ENCODE data around the gene TOP2A.
A peak's percentile ranks its signal among the peaks of the same experiment; 100 is the strongest.
"Not testable (repeated sequence)": the region's sequence is repeated elsewhere in the genome, so short reads cannot be mapped to it uniquely, and the experiment has no call there.

The TOP2A gene

DNA sequence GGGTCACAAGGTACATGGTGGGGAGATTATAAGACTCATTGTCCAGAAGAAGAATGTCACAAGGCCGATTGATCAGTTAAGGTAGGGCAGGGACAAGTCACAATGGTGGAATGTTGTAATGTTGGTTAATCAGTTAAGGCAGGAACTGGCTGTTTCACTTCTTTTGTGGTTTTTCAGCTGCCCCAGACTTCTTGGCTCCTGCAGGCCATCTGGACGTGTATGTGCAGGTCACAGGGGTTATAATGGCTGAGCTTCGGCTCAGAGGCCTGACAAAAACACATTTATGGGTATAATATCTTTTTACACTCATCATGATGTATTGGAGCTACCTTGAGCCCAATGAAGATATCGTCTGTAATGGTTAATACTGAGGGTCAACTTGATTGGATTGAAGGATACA, 45.1 kb downstream of the TOP2A start:
- not testable (repeated sequence) for DNase-seq

DNA sequence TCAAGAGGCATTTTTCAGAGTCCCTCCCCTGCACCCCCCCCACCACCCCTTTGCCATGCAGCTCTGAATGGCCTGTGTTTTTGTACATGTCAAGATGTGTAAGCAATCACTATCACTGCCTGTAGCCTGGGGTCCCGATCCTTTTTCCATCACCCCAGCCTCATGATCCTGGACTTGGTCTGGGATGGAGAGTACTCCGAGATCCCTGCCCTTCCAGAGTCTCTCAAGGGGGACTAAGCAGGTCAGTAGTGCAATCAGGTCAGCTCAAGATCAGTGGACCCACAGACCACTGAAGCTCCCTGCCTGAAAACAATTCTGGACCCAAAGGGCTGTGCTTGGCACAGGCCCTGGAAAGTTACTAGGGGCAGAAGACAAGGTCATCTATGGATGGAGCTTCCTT, 45.7 kb downstream of the TOP2A start:
- no peak for DNase-seq

DNA sequence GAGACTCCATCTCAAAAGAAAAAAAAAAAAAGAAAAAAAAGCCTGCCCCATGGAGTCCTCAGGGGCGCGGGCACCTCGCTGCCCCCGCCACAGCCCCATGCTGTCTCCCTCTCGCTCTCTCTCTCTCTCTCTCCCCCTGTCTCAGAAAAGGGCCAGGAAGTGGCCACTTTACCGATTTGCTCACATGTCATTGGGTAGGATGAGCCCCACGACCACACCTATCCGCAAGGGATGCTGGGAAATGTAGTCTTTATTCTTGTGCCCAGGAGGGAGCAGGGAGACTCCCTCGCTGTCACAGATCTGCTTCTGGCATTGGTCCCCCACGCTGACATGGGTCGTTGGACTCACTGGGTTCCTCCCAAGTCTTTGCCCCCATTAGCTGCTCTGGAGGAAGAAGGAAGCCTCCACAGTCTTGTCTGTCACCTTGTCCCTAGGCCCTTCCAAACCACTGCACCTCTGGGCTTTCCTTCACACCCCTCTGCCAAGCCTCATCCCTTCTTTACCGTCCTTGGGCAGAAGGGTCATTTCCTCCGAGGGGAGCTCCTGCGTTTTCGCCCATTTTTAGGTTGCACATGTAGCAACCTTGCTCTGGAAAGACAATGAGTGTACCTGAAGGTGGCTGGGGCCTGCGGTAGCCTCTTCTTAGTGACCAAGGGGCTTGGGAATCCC, 46.3 kb downstream of the TOP2A start:
- DNase-seq: no peak

DNA sequence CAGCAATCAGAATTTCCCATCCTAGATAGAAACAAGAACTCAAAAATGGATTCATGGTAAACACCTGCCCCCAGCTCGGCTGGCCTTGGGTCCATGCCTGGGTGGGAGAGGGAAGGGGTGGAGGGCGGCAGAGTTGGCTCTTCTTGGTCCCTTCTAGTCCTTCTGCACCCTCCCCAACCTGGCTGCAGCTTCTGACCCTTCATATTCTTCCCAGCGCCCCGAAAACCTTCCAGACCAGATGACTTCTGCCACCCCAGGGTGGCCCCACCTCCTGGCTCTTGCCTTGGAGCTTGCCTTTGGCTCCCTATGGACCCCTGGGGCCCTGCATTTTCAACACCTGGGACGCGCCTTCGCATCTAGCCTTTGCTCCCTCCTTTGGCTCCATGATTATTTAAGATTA, 47.8 kb downstream of the TOP2A start:
- DNase-seq: no peak

DNA sequence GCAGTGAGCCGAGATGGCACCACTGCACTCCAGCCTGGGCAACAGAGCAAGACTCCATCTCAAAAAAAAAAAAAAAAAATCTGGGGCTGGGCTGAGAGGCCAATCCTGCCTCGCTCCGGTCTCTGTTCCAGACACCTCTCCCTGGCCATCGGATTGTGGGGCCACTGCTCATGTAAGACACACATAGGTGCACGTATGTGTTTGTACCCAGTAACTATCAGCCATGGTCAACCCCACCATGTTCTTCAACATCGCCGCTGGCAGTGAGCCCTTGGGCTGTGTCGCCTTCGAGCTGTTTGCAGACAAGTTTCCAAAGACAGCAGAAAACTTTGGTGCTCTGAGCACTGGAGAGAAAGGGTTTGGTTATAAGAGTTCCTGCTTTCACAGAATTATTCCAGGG, 50.0 kb downstream of the TOP2A start:
- not testable (repeated sequence) for DNase-seq

DNA sequence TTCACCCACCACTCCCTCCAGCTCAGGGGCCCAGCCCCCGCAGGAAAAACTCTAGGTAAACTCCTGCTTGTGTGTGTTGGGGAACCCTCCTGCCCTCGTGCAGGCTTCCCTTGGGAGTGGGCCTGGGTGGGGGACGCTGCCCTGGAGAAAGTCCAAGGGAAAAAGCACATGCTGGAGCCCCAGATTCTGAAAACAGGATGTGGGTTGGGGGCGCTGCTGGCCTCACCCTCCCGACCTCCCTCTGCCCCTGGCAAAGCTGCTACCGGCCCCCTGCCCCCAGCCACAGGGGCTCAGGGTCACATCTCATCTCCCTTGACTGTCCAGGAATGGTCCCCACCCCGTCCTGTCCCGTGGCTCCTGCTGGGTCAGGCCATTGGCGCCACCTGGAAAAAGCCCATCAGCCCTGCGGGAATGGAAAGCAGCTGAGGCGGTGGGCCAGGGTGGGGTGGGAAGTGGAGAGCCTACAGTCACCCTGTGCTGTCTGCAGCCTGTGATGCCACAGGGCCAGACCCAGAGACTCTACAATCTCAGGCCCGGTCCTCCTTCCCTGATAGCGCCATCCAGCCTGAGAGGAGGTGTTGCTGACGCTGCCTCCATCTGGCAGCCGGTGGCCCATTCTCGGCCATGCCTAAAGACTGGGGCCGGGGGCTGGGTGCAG, 50.7 kb downstream of the TOP2A start:
- DNase-seq: no peak

DNA sequence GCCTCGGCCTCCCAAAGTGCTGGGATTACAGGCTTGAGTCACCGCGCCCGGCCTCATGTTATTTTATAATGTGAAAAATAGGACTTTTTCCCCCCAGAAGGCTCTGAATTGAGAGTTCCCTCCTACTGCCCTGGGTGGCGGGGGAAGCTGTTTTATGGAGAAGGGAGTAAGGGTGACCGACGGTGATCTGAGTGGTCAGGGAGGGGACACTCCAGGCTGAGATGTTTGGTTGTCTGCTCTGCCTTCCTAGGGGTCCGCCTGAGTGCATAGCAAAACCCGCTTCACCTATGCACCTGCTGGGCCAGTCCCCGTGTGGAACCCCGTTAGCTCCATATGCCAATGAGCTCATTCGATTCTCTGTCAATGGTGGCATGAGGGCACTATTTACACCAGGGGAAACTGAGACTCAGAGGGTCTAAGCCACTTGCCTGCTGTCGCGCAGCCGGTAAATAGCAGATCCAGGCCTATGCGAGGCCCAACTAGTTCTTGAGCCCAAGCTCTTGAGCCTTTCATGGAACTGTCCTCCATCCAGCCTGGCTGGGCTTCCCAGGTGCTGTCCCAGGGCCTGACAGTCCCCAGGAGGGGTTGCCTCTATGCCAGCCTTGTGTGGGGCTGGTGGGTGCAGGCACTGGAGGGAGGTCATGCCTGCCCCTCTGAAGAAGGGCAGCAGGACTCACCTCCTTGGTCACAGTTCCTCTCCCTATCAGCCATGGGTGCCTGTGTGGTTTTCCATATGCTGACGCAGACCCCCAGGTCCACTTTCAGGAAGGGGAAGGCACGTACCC, 51.4 kb downstream of the TOP2A start:
- DNase-seq: no peak

DNA sequence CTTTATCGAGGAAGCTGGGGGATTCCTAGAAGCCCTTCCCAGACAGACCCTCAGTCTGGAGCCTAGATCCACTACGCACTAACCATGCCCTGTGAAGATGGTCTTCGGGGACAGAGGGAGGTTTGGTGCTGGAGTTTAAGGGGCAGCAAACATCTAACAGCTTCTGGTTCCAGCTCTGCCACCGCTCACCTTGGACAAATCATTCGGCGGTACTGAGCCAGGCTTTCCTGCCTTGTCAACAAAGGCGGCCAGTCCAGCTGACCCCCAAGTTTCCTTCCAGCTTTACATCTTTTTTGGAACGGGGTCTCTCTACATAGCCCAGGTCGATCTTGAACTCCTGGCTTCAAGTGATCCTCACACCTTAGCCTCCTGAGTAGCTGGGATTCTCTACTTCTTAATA, 52.8 kb downstream of the TOP2A start:
- no peak for DNase-seq

DNA sequence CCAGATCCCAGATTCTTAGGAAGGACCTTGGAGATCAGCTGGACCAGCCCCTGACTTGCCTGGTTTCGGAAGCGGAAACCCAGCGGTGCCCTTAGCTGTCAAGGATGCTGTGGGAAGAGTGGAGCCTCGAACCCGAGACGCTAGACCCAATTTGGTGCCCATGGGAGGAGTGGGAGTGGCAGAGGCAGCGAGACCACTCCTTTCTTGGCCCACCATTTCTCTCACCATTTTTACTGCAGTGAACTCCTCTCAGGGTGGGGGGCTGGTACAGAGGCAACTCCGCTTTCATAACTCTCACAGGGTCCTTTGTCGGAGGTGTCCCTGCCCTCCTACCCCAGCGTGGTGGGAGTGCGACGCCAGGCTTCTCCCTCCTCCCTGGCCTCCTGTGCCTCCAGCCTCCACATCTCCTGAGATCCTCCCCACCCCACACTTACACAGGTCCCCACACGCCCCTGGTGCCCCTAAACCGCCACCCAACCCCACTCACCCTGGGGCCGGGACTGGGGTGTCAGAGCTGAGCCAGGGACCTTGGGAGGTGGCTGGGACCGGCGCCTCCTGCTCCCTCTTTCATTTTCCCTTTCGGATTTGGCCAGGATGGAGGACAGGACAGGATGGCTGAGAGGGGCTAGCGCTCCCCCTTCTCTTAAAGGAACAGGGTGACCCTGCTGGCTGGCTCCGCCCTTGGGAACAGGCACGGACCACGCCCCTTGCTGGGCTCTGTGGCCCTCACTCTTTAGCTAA, 53.4 kb downstream of the TOP2A start, which contains the start of gene GJD3:
GJD3 (minus strand) TSS at position 617 of the 741 bp plus-strand sequence. CDS start 922 bp downstream, outside the sequence.
- no peak for DNase-seq

DNA sequence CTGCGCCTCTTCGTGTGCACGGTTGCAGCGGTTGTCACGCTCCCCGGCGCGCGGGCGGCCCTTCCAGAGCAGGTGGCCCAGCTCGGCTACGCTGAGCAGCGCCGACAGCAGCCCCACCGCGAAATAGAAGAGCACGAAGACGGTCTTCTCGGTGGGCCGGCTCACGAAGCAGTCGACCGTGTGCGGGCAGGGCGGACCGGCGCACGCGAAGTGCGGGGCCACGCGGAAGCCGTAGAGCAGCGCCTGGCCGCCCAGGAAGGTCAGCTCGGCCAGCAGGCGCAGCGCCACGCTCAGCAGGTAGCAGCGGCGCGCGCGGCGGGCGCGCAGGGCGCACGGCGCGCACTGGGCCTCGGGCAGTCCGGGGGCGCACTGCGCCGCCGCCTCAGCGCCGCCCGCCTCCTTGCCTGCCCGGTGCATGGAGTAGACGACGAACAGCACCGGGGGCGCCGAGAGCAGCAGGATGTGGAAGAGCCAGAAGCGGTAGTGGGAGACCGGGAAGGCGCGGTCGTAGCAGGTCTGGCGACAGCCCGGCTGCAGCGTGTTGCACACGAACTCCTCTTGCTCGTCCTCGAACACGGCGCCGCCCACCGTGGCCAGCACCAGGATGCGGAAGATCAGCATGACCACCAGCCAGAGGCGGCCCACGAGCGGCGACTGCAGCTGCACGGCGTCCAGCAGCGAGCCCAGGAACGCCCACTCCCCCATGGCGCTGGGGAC, 54.4 kb downstream of the TOP2A start:
- peak; percentile 37 for DNase-seq

DNA sequence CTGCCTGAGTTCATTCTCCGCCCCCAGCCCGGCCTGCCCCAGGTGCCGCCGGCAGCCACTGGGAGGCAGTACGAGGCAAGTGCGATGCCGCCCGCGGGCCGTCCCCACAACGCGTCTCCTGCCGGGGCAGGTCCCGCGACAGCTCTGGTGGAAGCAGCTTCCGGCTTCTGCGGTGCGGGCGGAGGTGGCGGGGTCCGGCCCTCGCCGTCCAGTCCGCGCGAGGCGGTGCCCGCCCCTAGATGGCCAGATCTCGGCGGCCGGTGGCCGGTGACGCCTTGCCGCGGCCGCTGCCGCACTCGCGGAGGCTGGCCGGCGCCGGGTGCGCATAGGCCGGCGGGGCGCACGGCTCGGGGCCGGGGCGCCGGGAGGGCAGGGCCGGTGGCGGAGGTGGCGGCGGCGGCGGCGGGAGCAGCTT, 55.0 kb downstream of the TOP2A start:
- DNase-seq: peak; percentile 67

DNA sequence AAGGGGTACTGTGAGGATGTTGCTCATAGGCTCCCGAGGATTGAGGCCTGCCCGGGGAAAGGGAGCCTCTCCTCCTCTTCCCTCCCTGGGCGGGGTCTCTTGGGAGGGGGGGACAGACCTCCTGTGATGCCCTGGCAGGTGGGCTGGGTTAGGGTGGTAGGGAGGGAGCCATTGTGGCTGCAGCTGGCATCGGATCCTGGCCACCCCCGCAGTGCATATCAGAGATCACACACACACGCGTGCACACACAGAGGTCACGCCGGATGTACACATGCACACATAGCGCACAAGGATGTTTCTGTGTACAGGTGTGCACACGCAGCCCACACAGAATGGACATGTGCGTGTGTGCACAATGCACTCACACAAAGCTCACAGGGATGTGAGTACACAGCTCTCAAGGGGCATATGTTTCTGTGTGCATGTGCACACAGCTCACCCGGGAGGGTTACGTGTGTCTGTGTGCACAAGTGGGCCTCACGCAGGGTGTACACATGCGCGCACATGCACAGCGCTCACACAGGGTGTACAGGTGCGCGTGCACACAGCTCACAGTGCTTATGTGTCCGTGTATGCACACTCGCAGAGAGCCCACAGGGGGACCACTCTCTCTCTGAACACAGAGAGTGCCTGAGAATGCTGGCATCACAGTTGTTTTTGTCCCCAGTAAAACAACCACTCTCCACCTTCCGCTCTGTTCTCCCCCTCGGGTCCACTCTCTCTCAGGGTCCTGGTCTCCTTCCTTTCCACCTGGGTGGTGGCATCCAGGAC, 55.6 kb downstream of the TOP2A start:
- DNase-seq: no peak

DNA sequence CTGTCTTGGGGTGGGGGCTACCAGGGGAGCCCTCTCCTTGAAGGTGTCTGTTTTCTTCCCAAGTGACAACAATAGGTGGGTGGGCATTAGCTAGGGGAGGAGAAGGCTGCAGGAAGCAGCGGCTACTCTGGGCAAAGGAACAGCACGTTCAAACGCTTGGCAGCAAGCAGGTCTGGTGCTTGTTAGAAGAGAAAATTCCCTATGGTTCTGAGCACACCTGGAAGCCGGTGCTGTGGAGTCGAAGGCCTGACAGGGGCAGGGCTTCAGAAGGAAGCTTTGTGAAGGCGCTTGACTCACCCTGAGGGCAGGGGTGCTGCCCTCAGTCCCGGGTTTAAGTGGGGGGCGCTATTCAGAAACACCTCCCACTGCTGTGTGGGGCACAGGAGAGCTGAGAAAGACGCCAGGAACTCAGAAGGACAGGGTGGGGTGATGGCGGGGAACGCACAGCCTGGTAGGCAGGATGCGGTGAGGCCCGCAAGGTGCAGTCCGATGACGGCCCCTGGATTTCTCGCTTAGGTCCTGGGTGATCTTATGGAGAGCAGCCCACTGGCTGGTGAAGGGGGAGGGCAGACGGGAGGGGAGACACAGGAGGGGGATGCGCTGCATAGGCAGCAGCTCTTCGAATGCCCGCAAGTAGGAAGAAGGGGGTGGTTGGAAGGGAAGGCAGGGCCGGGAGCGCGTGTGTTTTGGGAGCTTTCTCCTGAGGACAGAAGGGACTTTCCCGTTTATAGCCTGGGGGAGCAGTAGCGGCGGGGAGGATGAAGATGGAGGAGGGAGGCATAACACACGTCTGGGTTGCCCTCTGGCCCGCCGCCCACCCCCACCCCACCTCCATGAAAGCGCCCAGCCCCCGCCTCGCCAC, 56.4 kb downstream of the TOP2A start:
- DNase-seq: no peak

DNA sequence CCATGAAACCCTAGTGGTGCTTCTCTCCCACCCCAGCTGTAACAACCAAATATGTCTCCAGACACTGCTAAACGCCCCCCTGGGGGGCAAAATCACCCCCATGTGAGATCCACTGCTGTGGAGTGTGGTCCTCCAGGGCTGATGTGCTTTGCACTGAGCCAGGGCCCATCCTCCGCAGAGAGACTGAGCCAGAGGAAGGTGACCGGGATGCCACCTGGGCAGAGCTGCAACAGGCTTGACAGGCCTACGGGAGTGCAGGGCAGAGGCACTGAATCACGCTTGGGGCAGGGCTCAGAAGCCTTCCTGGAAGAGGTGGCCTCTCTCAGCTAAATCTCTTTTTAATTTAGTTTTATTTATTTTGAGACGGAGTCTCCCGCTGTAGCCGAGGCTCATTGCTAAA, 57.6 kb downstream of the TOP2A start:
- no peak for DNase-seq

DNA sequence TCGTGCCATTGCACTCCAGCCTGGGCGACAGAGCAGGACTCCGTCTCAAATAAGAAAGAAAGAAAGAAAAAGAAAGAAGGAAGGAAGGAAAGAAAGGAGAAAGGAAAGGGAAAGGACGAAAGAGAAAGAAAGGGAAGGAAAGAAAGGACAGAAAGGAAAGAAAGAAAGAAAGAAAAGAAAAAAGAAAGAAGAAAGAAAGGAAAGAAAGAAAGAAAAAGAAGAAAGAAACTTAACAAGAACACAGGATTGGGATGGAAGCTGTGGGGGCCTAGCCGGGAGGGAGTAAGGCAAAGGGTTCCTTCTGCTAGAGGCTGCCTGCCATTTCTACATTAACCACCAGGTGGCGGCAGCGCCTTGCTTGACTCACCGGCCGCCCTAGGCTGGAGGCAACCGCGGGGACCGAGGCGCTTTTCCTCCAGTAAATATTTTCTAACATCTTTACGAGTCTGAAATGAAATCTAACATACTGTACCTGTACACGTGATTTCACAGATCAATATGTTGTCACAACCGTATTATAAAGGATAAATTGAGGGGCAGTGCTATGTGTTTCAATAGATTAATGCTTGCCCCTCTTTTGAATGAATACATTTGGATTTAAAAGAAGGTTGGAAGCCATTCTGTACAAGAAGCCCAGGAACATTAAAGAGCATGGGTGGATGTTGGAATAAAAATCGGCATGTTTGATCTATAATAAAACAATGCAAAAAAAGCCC, 59.2 kb downstream of the TOP2A start:
- peak; percentile 73 for DNase-seq

DNA sequence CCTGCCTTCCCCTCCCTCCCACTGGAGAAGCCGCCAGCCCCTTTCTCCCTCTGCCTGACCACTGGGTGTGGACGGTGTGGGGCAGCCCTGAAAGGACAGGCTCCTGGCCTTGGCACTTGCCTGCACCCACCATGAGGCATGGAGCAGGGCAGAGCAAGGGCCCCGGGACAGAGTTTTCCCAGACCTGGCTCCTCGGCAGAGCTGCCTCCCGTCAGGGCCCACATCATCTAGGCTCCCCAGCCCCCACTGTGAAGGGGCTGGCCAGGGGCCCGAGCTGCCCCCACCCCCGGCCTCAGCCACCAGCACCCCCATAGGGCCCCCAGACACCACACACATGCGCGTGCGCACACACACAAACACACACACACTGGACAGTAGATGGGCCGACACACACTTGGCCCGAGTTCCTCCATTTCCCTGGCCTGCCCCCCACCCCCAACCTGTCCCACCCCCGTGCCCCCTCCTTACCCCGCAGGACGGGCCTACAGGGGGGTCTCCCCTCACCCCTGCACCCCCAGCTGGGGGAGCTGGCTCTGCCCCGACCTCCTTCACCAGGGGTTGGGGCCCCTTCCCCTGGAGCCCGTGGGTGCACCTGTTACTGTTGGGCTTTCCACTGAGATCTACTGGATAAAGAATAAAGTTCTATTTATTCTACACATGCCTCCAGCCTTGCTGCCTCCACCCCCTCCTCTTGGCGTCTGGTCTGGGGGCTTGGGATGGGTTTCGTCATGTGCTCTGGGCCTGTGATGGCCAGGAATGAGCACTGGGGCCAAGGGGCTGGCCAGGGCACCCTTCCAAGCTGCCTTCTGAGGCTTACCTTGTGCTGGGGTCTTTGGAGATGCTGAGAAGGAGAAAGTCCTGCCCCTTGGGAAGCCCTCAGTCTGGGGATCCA, 60.5 kb downstream of the TOP2A start:
- DNase-seq: no peak

DNA sequence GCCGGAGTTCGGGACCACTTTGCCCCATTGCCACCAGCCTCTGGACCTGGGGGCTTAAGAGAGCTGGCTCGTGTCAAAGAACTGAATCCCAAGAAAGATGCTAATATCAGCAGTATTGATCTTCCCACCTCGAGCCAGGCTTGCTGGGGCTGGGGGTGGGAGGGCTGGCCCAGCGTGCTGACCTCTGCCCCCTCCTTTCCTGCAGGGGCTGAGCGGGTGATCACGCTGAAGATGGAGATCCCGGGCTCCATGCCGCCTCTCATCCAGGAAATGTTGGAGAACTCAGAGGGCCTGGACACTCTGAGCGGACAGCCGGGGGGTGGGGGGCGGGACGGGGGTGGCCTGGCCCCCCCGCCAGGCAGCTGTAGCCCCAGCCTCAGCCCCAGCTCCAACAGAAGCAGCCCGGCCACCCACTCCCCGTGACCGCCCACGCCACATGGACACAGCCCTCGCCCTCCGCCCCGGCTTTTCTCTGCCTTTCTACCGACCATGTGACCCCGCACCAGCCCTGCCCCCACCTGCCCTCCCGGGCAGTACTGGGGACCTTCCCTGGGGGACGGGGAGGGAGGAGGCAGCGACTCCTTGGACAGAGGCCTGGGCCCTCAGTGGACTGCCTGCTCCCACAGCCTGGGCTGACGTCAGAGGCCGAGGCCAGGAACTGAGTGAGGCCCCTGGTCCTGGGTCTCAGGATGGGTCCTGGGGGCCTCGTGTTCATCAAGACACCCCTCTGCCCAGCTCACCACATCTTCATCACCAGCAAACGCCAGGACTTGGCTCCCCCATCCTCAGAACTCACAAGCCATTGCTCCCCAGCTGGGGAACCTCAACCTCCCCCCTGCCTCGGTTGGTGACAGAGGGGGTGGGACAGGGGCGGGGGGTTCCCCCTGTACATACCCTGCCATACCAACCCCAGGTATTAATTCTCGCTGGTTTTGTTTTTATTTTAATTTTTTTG, 61.6 kb downstream of the TOP2A start:
- no peak for DNase-seq
